Panc1 (cell line): ENCODE results near the gene GLT1D1. TPM values are rescaled to one million over a fixed set of nuclear protein-coding genes. Genes with fewer than 3 reads are reported as not detected.
A peak's percentile ranks its signal among the peaks of the same experiment; 100 is the strongest.
"Not testable (repeated sequence)": the region's sequence is repeated elsewhere in the genome, so short reads cannot be mapped to it uniquely, and the experiment has no call there.

Source experiments
- ATAC-seq: fragments of 200-7000 bp; cut with Tn5 transposase; 2 replicates; pipeline ENCODE4 v1.9.1; 2020; ENCODE audit warnings: mild to moderate bottlenecking, moderate library complexity
- BruUV-seq: library from RNA; stranded (reverse); fragments of 400-500 nt; replicated peaks from 2 replicates; lab custom pipeline; 2021; lab: Mats Ljungman, UMichigan
- CTCF ChIA-PET: fragments of 300-600 bp; sonication (Branson Sonifier 250); formaldehyde crosslinking; loops from one replicate; lab custom pipeline; 2022; ENCODE audit warnings: antibody characterized with exemption; lab: Charles Lee
- POLR2A ChIA-PET: fragments of 300-600 bp; sonication (Branson Sonifier 250); formaldehyde crosslinking; loops from one replicate; lab custom pipeline; 2022; ENCODE audit warnings: antibody characterized with exemption; lab: Charles Lee
- DNase-seq: peaks from one replicate; pipeline ENCODE4 v3.0.0-alpha.2; 2010; ENCODE audit warnings: low read depth, low spot score
- H3K27ac ChIP-seq: 2 replicates; pipeline ENCODE4 v1.5.1; 2011; ENCODE audit warnings: mild to moderate bottlenecking, low read length, inconsistent platforms
- H3K27me3 ChIP-seq: fragments of 200-500 bp; sonication (Bioruptor generic); 2 replicates; pipeline ENCODE4 v1.6.0; 2014; ENCODE audit warnings: low read length, inconsistent platforms; ENCODE audit not compliant: control insufficient read depth, insufficient read depth
- H3K36me3 ChIP-seq: fragments of 200-500 bp; sonication (Bioruptor generic); 2 replicates; pipeline ENCODE4 v1.5.1; 2014; ENCODE audit warnings: inconsistent platforms, mild to moderate bottlenecking, low read length, moderate library complexity; ENCODE audit not compliant: control insufficient read depth, insufficient read depth
- H3K4me1 ChIP-seq: 2 replicates; pipeline ENCODE4 v1.5.1; 2011; ENCODE audit warnings: inconsistent platforms, mild to moderate bottlenecking, low read length, moderate library complexity; ENCODE audit not compliant: control insufficient read depth, insufficient read depth
- H3K4me3 ChIP-seq, 2 experiments: 2 replicates each; pipeline ENCODE4 v1.5.1; 2011 to 2012; ENCODE audit warnings: low read depth in 2 of 2, low read length in 2 of 2, mild to moderate bottlenecking in 2 of 2, inconsistent platforms in 1 of 2, moderate library complexity in 1 of 2
- H3K9me3 ChIP-seq: fragments of 200-500 bp; sonication (Bioruptor generic); 2 replicates; pipeline ENCODE4 v1.5.1; 2014; ENCODE audit warnings: low read depth, mild to moderate bottlenecking, inconsistent platforms, low read length, moderate library complexity; ENCODE audit not compliant: control insufficient read depth, insufficient read depth
- CTCF ChIP-seq: fragments of 450-650 bp; IDR thresholded peaks from 2 replicates; pipeline ENCODE4 v1.5.1; 2017; ENCODE audit warnings: mild to moderate bottlenecking
- POLR2AphosphoS5 ChIP-seq: IDR thresholded peaks from 2 replicates; pipeline ENCODE4 v1.6.1; 2012; ENCODE audit warnings: mild to moderate bottlenecking, low read depth, low read length, moderate library complexity
- REST ChIP-seq, 2 experiments: IDR thresholded peaks; 2 replicates each; pipeline ENCODE4 v1.6.1; 2011 to 2012; ENCODE audit warnings: low read depth in 2 of 2, control low read depth in 1 of 2, low read length in 1 of 2, mild to moderate bottlenecking in 1 of 2, moderate library complexity in 1 of 2; ENCODE audit not compliant: insufficient read depth in 1 of 2
- SIN3A ChIP-seq: IDR thresholded peaks from 2 replicates; pipeline ENCODE4 v1.6.1; 2012; ENCODE audit warnings: low read depth, mild to moderate bottlenecking, low read length, moderate library complexity, borderline replicate concordance; ENCODE audit not compliant: insufficient read depth
- TCF7L2 ChIP-seq: IDR thresholded peaks from 2 replicates; pipeline ENCODE4 v1.6.1; 2011; ENCODE audit warnings: mild to moderate bottlenecking, low read depth, low read length, inconsistent platforms
- in situ Hi-C: cut with HindIII; loops from 2 replicates; pipeline ENCODE4 v1.10.0; 2016; ENCODE audit warnings: low sequenced_read_pairs, low pct_unique_long_range_greater_than_20kb
- intact Hi-C: fragments of 100-400 bp; cut with micrococcal nuclease; formaldehyde crosslinking; loops from one replicate; pipeline ENCODE4 v1.10.0; 2022; ENCODE audit not compliant: unreplicated experiment
- total RNA-seq: library from RNA; stranded (reverse); gene quantifications from one replicate; pipeline ENCODE4 v1.2.1, GENCODE V29; 2021; ENCODE audit not compliant: unreplicated experiment

Gene GLT1D1
- total RNA-seq, 1 experiment from 2014 or later, result not detected

GRCh38 chr12:128804762-128805161 is 48.5 kb upstream of the GLT1D1 start:
- DNase-seq, result no peak
- Histone ChIP-seq H3K4me1 (no peaks in the 10 kb centered on the region), H3K36me3 (peaks cover 16% of the 10 kb centered on the region), H3K27ac (no peak overlapping the region), H3K4me3 (no peak overlapping the region), H3K27me3 (no peaks in the 10 kb centered on the region), H3K9me3 (no peaks in the 10 kb centered on the region)
- POLR2A ChIA-PET, result no interaction called here
- intact Hi-C loops (no loop called here), in situ Hi-C loops (no loop called here)
- ATAC-seq, result no peak
- BruUV-seq, result no TSS peak
- CTCF ChIA-PET, result no interaction called here
- no peak for TF ChIP-seq POLR2AphosphoS5
- no peak for TF ChIP-seq TCF7L2
- no peak for TF ChIP-seq SIN3A
- no peak for TF ChIP-seq REST (IDR thresholded peaks at IDR 0.05; ENCODE audit: insufficient read depth in 1 of 2, low read depth in 2 of 2, low read length in 1 of 2)
- no peak for TF ChIP-seq CTCF

DNA sequence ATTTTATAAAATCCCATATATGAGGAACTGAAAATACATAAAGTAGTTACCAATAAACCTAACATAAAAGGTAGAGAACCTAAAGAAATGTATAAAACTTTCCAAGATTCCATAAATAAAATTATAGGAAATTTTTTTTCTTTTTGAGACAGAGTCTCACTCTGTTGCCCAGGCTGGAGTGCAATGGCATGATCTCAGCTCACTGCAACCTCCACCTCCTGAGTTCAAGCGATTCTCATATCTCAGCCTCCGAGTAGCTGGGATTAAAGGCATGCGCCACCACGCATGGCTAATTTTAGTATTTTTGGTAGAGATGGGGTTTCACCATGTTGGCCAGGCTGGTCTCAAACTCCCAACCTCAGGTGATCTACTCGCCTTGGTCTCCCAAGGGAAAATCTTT is 47.9 kb upstream of the GLT1D1 start:
- DNase-seq, BruUV-seq, intact Hi-C loops, POLR2A ChIA-PET, H3K9me3 ChIP-seq, CTCF ChIA-PET, in situ Hi-C loops, H3K4me3 ChIP-seq, ATAC-seq, H3K27me3 ChIP-seq, H3K27ac ChIP-seq, H3K4me1 ChIP-seq: not testable (repeated sequence)
- H3K36me3 ChIP-seq, result peaks cover 16% of the 10 kb centered on the region

DNA sequence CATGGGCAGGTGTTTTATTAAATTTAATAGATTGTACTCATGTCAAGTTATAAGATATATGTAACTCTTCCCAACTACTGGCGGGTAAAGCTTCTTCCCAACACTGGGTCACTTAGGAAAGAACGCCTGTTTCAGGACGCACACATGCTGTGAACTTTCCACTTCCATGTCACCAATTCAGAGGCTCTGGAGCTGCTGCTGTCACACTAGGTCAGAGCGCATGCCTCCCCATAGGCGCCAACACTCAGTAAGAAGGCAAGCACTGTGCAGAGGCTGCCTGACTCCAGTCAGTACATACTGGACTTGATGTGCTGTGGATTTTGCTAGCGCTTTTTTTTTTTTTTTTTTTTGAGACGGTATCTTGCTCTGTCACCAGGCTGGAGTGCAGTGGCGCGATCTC is 46.7 kb upstream of the GLT1D1 start:
- ChIA-PET CTCF (no interaction called here), POLR2A (no interaction called here)
- Histone ChIP-seq H3K4me3 (no peak overlapping the region), H3K27me3 (no peaks in the 10 kb centered on the region), H3K4me1 (no peaks in the 10 kb centered on the region), H3K27ac (no peak overlapping the region), H3K36me3 (peaks cover 15% of the 10 kb centered on the region), H3K9me3 (no peaks in the 10 kb centered on the region)
- intact Hi-C loops (no loop called here), in situ Hi-C loops (no loop called here)
- BruUV-seq, result TSS peak; percentile 27
- DNase-seq (no peak), ATAC-seq (no peak)
- TF ChIP-seq REST (IDR thresholded peaks at IDR 0.05; ENCODE audit: insufficient read depth in 1 of 2, low read depth in 2 of 2, low read length in 1 of 2) (no peak), POLR2AphosphoS5 (no peak), CTCF (no peak)
